WTC11 (cell line): ENCODE data around the gene TRMU. TPM values are rescaled to one million over a fixed set of nuclear protein-coding genes. Genes with fewer than 3 reads are reported as not detected.

Experiments used
- ATAC-seq: fragments of 200-7000 bp; cut with Tn5 transposase; 2 replicates; pipeline ENCODE4 v1.10.0; 2021; ENCODE audit warnings: mild to moderate bottlenecking, moderate library complexity
- CTCF ChIA-PET: fragments of 300-600 bp; sonication (Branson Sonifier 250); formaldehyde crosslinking; loops from one replicate; lab custom pipeline; 2021; ENCODE audit warnings: antibody characterized with exemption; lab: Charles Lee
- POLR2A ChIA-PET: fragments of 350-600 bp; sonication (Branson Sonifier 250); formaldehyde crosslinking; loops from one replicate; lab custom pipeline; 2021; ENCODE audit warnings: antibody characterized with exemption; lab: Charles Lee
- DNase-seq: peaks from one replicate; pipeline ENCODE4 v3.0.0; 2021; ENCODE audit warnings: low spot score
- H3K27ac Mint-ChIP-seq: 2 replicates; pipeline ENCODE4 v1.8.0; 2021; ENCODE audit warnings: mixed read lengths
- H3K27me3 Mint-ChIP-seq: 2 replicates; pipeline ENCODE4 v1.8.0; 2021; ENCODE audit warnings: low read depth, mild to moderate bottlenecking, moderate library complexity, mixed read lengths
- H3K36me3 Mint-ChIP-seq: 2 replicates; pipeline ENCODE4 v1.8.0; 2021; ENCODE audit warnings: mixed read lengths
- H3K4me1 Mint-ChIP-seq: 2 replicates; pipeline ENCODE4 v1.8.0; 2022; ENCODE audit warnings: mixed read lengths
- H3K4me3 Mint-ChIP-seq: 2 replicates; pipeline ENCODE4 v1.8.0; 2021; ENCODE audit warnings: mild to moderate bottlenecking, moderate library complexity, mixed read lengths
- H3K9me3 Mint-ChIP-seq: 2 replicates; pipeline ENCODE4 v1.8.0; 2021; ENCODE audit warnings: mixed read lengths
- ATF3 ChIP-seq: sonication (generic); formaldehyde crosslinking; conservative IDR thresholded peaks from 2 replicates; pipeline ENCODE4 v1.8.1; 2022; ENCODE audit warnings: mild to moderate bottlenecking, missing genetic modification reagents
- CREB1 ChIP-seq: sonication (generic); formaldehyde crosslinking; IDR thresholded peaks from 2 replicates; pipeline ENCODE4 v1.8.0; 2023; ENCODE audit warnings: mild to moderate bottlenecking, missing genetic modification reagents
- CREM ChIP-seq: sonication (generic); formaldehyde crosslinking; IDR thresholded peaks from 2 replicates; pipeline ENCODE4 v1.8.1; 2022; ENCODE audit warnings: mild to moderate bottlenecking, missing genetic modification reagents, moderate library complexity
- E2F4 ChIP-seq: sonication (generic); formaldehyde crosslinking; IDR thresholded peaks from 2 replicates; pipeline ENCODE4 v1.8.1; 2022; ENCODE audit warnings: low read depth, mild to moderate bottlenecking, moderate library complexity, missing genetic modification reagents, borderline replicate concordance
- E2F5 ChIP-seq: sonication (generic); formaldehyde crosslinking; IDR thresholded peaks from 2 replicates; pipeline ENCODE4 v1.8.1; 2022; ENCODE audit warnings: mild to moderate bottlenecking, moderate library complexity, missing genetic modification reagents
- FOXJ3 ChIP-seq: sonication (generic); formaldehyde crosslinking; IDR thresholded peaks from 2 replicates; pipeline ENCODE4 v1.9.0; 2021; ENCODE audit warnings: missing genetic modification reagents, mild to moderate bottlenecking, borderline replicate concordance
- FOXK1 ChIP-seq: sonication (generic); formaldehyde crosslinking; IDR thresholded peaks from 2 replicates; pipeline ENCODE4 v1.8.0; 2022; ENCODE audit warnings: mild to moderate bottlenecking, moderate library complexity, missing genetic modification reagents
- GABPB1 ChIP-seq: sonication (generic); formaldehyde crosslinking; IDR thresholded peaks from 2 replicates; pipeline ENCODE4 v1.8.1; 2023; ENCODE audit warnings: mild to moderate bottlenecking, missing genetic modification reagents
- GRHL2 ChIP-seq: fragments of 250-450 bp; sonication (Bioruptor Pico); IDR thresholded peaks from 2 replicates; pipeline ENCODE4 v1.8.0; 2022; ENCODE audit warnings: mild to moderate bottlenecking, moderate library complexity; ENCODE audit not compliant: insufficient replicate concordance, severe bottlenecking
- HMGA2 ChIP-seq: fragments of 250-450 bp; sonication (Bioruptor Pico); IDR thresholded peaks from 2 replicates; pipeline ENCODE4 v1.4.0; 2021; ENCODE audit warnings: mild to moderate bottlenecking, moderate library complexity
- NR2C2 ChIP-seq: sonication (generic); formaldehyde crosslinking; IDR thresholded peaks from 2 replicates; pipeline ENCODE4 v1.8.0; 2022; ENCODE audit warnings: mild to moderate bottlenecking, missing genetic modification reagents
- OVOL2 ChIP-seq: fragments of 250-450 bp; sonication (Bioruptor Pico); IDR thresholded peaks from 2 replicates; pipeline ENCODE4 v1.9.0; 2021; ENCODE audit warnings: mild to moderate bottlenecking, borderline replicate concordance
- RORB ChIP-seq: fragments of 250-450 bp; sonication (Bioruptor Pico); IDR thresholded peaks from 2 replicates; pipeline ENCODE4 v1.9.0; 2021; ENCODE audit warnings: mild to moderate bottlenecking
- SMAD4 ChIP-seq: sonication (generic); formaldehyde crosslinking; IDR thresholded peaks from 2 replicates; pipeline ENCODE4 v1.8.0; 2022; ENCODE audit warnings: mild to moderate bottlenecking, missing genetic modification reagents
- ZMAT4 ChIP-seq: fragments of 250-450 bp; sonication (Bioruptor Pico); IDR thresholded peaks from 2 replicates; pipeline ENCODE4 v1.9.0; 2021; ENCODE audit warnings: mild to moderate bottlenecking
- ZNF121 ChIP-seq: sonication (generic); formaldehyde crosslinking; IDR thresholded peaks from 2 replicates; pipeline ENCODE4 v1.8.0; 2023; ENCODE audit warnings: missing genetic modification reagents
- ZNF232 ChIP-seq: sonication (generic); formaldehyde crosslinking; IDR thresholded peaks from 2 replicates; pipeline ENCODE4 v1.8.0; 2022; ENCODE audit warnings: mild to moderate bottlenecking, missing genetic modification reagents
- ZNF263 ChIP-seq: sonication (generic); formaldehyde crosslinking; IDR thresholded peaks from 2 replicates; pipeline ENCODE4 v1.8.1; 2022; ENCODE audit warnings: low read depth, mild to moderate bottlenecking, moderate library complexity, missing genetic modification reagents
- ZNF317 ChIP-seq: sonication (generic); formaldehyde crosslinking; IDR thresholded peaks from 2 replicates; pipeline ENCODE4 v1.8.1; 2023; ENCODE audit warnings: low read depth, mild to moderate bottlenecking, moderate library complexity, missing genetic modification reagents, borderline replicate concordance
- ZNF416 ChIP-seq: fragments of 250-450 bp; sonication (Bioruptor Pico); IDR thresholded peaks from 2 replicates; pipeline ENCODE4 v1.9.0; 2021; ENCODE audit warnings: mild to moderate bottlenecking, inconsistent platforms
- ZNF423 ChIP-seq: fragments of 250-450 bp; sonication (Bioruptor Pico); IDR thresholded peaks from 2 replicates; pipeline ENCODE4 v2.1.2; 2022; ENCODE audit warnings: mild to moderate bottlenecking, moderate library complexity
- total RNA-seq: library from RNA; stranded (reverse); gene quantifications from 3 replicates; pipeline ENCODE4 v1.2.3, GENCODE V29; 2021
- TF ChIP-seq, protein P1 (sequence below): sonication (generic); formaldehyde crosslinking; IDR thresholded peaks from 2 replicates; pipeline ENCODE4 v1.8.0; 2022; ENCODE audit warnings: mild to moderate bottlenecking, missing genetic modification reagents
- TF ChIP-seq, protein P2 (sequence below): fragments of 250-450 bp; sonication (Bioruptor Pico); conservative IDR thresholded peaks from 2 replicates; pipeline ENCODE4 v1.9.0; 2021; ENCODE audit warnings: mild to moderate bottlenecking
- TF ChIP-seq, protein P3 (sequence below): fragments of 250-450 bp; sonication (Bioruptor Pico); IDR thresholded peaks from 2 replicates; pipeline ENCODE4 v1.9.0; 2021; ENCODE audit warnings: mild to moderate bottlenecking

Gene TRMU
- total RNA-seq, 1 experiment from 2014 or later = 103 TPM

DNA sequence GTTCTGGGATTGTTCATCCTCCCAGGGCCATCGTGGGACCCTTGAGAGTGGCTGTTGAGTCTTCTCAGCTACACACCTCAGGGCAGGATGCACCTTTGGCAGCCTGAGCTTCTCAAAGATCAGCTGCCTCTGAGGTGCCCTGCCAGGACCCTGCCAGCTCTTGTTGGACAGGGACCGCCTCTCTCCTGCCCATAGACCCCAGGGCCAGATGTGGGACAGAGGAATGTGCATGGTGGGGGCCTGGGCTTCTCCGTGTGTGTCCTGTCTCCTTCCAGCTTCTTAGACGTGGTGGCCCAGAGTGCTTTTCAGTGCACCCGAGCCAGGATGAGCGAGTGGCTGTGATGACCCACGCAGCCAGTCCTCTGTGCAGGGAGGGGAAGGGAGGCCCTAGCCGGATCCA, 5.9 kb upstream of the TRMU start:
- H3K9me3 Mint-ChIP-seq = no peaks in the 10 kb centered on the region
- no peaks in the 10 kb centered on the region for H3K27me3 Mint-ChIP-seq
- ATAC-seq (no peak), DNase-seq (no peak)
- no peak overlapping the region for H3K27ac Mint-ChIP-seq
- ChIA-PET POLR2A (no interaction called here), CTCF (no interaction called here)
- H3K36me3 Mint-ChIP-seq = peaks cover 47% of the 10 kb centered on the region
- H3K4me3 Mint-ChIP-seq = no peak overlapping the region
- TF ChIP-seq, protein P1, sequence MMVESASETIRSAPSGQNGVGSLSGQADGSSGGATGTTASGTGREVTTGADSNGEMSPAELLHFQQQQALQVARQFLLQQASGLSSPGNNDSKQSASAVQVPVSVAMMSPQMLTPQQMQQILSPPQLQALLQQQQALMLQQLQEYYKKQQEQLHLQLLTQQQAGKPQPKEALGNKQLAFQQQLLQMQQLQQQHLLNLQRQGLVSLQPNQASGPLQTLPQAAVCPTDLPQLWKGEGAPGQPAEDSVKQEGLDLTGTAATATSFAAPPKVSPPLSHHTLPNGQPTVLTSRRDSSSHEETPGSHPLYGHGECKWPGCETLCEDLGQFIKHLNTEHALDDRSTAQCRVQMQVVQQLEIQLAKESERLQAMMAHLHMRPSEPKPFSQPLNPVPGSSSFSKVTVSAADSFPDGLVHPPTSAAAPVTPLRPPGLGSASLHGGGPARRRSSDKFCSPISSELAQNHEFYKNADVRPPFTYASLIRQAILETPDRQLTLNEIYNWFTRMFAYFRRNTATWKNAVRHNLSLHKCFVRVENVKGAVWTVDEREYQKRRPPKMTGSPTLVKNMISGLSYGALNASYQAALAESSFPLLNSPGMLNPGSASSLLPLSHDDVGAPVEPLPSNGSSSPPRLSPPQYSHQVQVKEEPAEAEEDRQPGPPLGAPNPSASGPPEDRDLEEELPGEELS (CRISPR knock-in tag) = no peak
- H3K4me1 Mint-ChIP-seq = peaks cover 7% of the 10 kb centered on the region

GRCh38 chr22:46330426-46330825, 5.1 kb upstream of the TRMU start:
- H3K4me3 Mint-ChIP-seq = no peak overlapping the region
- CTCF ChIA-PET = no interaction called here
- no peak for TF ChIP-seq ZNF232 (CRISPR knock-in tag)
- no peak for TF ChIP-seq FOXJ3
- no peak for TF ChIP-seq ATF3 (CRISPR knock-in tag)
- TF ChIP-seq ZNF423 = no peak
- no peak for TF ChIP-seq OVOL2
- TF ChIP-seq ZNF263 (CRISPR knock-in tag) = no peak
- no peak for TF ChIP-seq CREB1 (CRISPR knock-in tag)
- TF ChIP-seq, protein P2, sequence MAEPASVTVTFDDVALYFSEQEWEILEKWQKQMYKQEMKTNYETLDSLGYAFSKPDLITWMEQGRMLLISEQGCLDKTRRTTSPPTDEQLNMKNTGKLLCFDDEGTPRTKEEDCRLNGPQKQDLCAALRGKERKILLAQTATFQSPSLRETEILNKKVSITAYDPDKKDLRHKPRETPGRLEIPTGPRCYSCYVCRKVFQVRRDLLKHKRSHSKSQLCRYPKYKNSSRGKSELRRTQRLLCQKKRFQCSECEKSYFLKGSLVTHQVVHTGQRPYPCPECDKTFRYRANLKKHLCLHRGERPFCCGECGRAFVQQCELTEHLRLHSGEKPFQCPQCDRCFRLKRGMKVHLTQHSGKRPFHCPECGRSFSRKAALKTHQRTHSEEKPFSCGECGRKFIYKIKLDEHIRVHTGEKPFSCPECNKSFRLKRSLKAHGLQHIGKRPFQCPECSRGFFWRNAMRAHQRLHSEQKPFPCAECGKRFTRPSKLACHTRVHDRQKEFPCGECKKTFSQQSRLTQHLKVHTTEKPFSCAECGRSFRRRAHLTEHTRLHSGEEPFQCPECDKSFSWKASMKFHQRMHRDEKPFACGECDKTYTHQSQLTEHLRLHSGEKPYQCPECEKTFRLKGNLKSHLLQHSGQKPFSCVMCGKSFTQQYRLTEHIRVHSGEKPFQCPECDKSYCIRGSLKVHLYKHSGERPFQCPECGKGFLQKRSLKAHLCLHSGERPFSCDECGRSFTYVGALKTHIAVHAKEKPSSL (CRISPR knock-in tag) = no peak
- no peak for TF ChIP-seq ZNF121
- TF ChIP-seq, all 79 proteins: peak for 0
- peaks cover 10% of the 10 kb centered on the region for H3K4me1 Mint-ChIP-seq
- H3K9me3 Mint-ChIP-seq = no peaks in the 10 kb centered on the region
- DNase-seq (no peak), ATAC-seq (no peak)
- POLR2A ChIA-PET = no interaction called here
- peaks cover 43% of the 10 kb centered on the region for H3K36me3 Mint-ChIP-seq
- H3K27ac Mint-ChIP-seq = no peak overlapping the region
- no peaks in the 10 kb centered on the region for H3K27me3 Mint-ChIP-seq

- peaks cover 12% of the 10 kb centered on the region for H3K4me1 Mint-ChIP-seq
- DNase-seq = no peak
- no peak for ATAC-seq
- ChIA-PET POLR2A (no interaction called here), CTCF (interaction anchor here (0.8 kb wide), 1 partner anchor 215 kb away, joined by 4 read pairs; no protein-coding TSS in a partner anchor)
- peaks cover 32% of the 10 kb centered on the region for H3K36me3 Mint-ChIP-seq
- no peak overlapping the region for H3K27ac Mint-ChIP-seq
- H3K27me3 Mint-ChIP-seq = no peaks in the 10 kb centered on the region
- H3K4me3 Mint-ChIP-seq = no peak overlapping the region
- no peaks in the 10 kb centered on the region for H3K9me3 Mint-ChIP-seq
- no peak for TF ChIP-seq GABPB1
- TF ChIP-seq E2F5 (CRISPR knock-in tag) = no peak
- TF ChIP-seq NR2C2 (CRISPR knock-in tag) = no peak
- TF ChIP-seq, protein P3, sequence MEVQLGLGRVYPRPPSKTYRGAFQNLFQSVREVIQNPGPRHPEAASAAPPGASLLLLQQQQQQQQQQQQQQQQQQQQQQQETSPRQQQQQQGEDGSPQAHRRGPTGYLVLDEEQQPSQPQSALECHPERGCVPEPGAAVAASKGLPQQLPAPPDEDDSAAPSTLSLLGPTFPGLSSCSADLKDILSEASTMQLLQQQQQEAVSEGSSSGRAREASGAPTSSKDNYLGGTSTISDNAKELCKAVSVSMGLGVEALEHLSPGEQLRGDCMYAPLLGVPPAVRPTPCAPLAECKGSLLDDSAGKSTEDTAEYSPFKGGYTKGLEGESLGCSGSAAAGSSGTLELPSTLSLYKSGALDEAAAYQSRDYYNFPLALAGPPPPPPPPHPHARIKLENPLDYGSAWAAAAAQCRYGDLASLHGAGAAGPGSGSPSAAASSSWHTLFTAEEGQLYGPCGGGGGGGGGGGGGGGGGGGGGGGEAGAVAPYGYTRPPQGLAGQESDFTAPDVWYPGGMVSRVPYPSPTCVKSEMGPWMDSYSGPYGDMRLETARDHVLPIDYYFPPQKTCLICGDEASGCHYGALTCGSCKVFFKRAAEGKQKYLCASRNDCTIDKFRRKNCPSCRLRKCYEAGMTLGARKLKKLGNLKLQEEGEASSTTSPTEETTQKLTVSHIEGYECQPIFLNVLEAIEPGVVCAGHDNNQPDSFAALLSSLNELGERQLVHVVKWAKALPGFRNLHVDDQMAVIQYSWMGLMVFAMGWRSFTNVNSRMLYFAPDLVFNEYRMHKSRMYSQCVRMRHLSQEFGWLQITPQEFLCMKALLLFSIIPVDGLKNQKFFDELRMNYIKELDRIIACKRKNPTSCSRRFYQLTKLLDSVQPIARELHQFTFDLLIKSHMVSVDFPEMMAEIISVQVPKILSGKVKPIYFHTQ = no peak
- no peak for TF ChIP-seq ZNF416 (CRISPR knock-in tag)
- TF ChIP-seq ZNF317 (CRISPR knock-in tag) = no peak
- TF ChIP-seq CREM (CRISPR knock-in tag) = no peak
- no peak for TF ChIP-seq SMAD4 (CRISPR knock-in tag)
- no peak for TF ChIP-seq ZMAT4
- no peak for TF ChIP-seq E2F4
- no peak for TF ChIP-seq FOXK1
- TF ChIP-seq OVOL2 = no peak
- no peak for TF ChIP-seq GRHL2
- no peak for TF ChIP-seq RORB (CRISPR knock-in tag)
- TF ChIP-seq HMGA2 (CRISPR knock-in tag) = no peak
Measured at GRCh38 chr22:46331496-46331895, 4.0 kb upstream of the TRMU start.
